ENCODE data around the gene RPL6.

Gene RPL6

DNA sequence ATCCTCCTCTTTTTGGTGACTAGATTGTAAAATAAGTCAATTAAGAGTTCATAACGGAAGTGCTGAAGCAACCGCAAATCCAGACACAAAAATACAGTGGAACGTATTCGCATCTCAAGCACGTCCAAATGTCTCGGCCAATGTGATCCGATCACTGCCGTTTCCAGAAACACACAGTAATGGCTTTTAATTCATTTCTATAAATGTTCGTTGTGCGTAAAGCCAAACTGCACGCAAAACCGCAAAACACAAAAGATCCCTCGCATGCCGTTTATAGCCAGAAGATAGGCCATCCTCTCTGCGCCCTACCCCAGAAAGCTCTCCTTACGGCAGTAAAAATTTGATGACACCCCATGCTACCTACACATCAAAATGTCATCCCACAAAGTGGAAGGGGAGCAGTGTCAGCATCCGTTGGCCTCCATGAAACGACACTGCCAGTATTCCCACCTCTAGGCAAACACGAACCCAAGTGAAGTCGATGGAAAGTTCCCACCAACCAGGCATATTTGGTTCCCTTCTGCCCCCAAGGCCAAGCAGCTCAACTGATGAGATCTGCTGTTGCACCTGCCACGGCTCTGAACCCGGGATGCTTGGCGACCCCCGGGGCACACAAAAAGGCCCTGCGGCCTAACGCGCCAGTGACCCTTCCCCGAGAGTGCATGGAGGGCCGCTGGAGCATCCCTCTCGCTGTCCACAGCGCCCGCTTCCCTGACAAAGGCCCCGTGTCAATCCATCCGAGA, 28.6 kb downstream of the RPL6 start:
- no peak for DNase-seq (ENCODE audit: low read depth in 2 of 2)

GRCh38 chr12:112375105-112375504, 34.3 kb downstream of the RPL6 start:
- no peak for DNase-seq (ENCODE audit: low read depth in 2 of 2)

GRCh38 chr12:112374166-112374740, 35.2 kb downstream of the RPL6 start:
- no peak for DNase-seq (ENCODE audit: low read depth in 2 of 2)

GRCh38 chr12:112370868-112371510, 38.4 kb downstream of the RPL6 start:
- no peak for DNase-seq (ENCODE audit: low read depth in 2 of 2)

DNA sequence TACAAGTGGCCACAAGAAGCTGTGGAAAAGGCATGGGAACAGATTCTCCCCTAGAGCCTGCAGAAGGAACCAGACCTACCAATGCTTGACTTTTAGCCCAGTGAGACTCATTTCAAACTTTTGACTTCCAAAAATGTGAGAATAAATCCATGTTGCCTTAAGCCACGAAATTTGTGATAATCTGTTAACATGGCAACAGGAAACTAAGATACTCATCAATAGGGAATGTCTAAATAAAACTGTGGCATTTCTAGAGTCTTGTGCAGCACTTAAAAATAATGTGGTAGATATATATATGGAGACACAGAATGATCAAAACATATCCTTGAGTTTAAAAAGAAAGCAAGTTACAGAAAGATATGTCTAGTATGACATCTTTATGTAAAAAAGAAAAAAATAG, 39.2 kb downstream of the RPL6 start:
- no peak for DNase-seq (ENCODE audit: low read depth in 2 of 2)

GRCh38 chr12:112368856-112369255, 40.5 kb downstream of the RPL6 start:
- DNase-seq (ENCODE audit: low read depth in 2 of 2): no peak

DNA sequence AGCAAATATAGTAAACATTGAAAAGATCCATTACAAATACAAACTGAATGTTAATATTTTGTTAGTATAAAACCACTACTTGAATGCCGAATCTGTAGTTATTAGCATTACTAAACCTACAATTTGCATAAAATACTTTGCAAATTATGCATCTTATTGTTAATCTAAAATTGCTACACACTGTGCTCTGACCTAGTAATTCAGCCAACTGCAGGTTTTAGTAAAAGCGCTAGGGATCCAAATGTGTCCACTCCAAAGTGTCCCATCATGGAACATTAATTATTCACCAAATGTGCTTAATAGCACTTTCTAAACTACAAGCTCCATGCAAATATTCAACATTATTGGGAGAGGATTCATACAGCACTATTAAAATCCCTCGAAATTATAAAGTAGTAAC, 41.4 kb downstream of the RPL6 start:
- DNase-seq (ENCODE audit: low read depth in 2 of 2): no peak

GRCh38 chr12:112362310-112362709, 47.1 kb downstream of the RPL6 start:
- no peak for DNase-seq (ENCODE audit: low read depth in 2 of 2)

GRCh38 chr12:112361271-112361670, 48.1 kb downstream of the RPL6 start:
- no peak for DNase-seq (ENCODE audit: low read depth in 2 of 2)

DNA sequence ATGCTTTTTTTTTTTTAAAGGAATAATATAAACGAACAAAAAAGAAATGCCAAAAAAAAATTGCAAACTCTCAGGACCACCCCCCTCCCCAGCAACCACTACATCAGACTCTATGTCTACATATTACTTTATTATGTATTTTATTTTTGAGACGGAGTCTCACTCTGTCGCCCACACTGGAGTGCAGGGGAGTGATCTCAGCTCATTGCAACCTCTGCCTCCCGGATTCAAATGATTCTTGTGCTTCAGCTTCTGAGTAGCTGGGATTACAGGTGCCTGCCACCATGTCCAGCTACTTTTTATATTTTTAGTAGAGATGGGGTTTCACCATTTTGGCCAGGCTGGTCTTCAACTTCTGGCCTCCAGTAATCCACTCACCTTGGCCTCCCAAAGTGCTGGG, 50.1 kb downstream of the RPL6 start:
- no peak for DNase-seq (ENCODE audit: low read depth in 2 of 2)

- no peak for DNase-seq (ENCODE audit: low read depth in 2 of 2)
These were observed 52.2 kb downstream of the RPL6 start for GRCh38 chr12:112357214-112357613.

Measured in stimulated activated CD4-positive, alpha-beta T cell treated with anti-CD3 and anti-CD28 coated beads, Interleukin-4, amount 100 ng/mL, for 48 hours (primary cell).